GM20000 (cell line): Measurements from ENCODE around the gene KIRREL2.

ENCODE experiments used
- DNase-seq: peaks from one replicate; pipeline ENCODE4 v3.0.0; 2012; ENCODE audit warnings: low spot score
- CTCF ChIP-seq: IDR thresholded peaks from 2 replicates; pipeline ENCODE4 v1.5.1; 2012; ENCODE audit warnings: mild to moderate bottlenecking, control low read depth; ENCODE audit errors: extremely low read depth, missing control alignments

The KIRREL2 gene

GRCh38 chr19:35847911-35848310 lies 8.8 kb upstream of the KIRREL2 start:
- DNase-seq, result no peak
- no peak for TF ChIP-seq CTCF

- DNase-seq, result no peak
- no peak for TF ChIP-seq CTCF
These were observed 8.2 kb upstream of the KIRREL2 start for GRCh38 chr19:35848486-35848885.

- no peak for DNase-seq
- TF ChIP-seq CTCF, result no peak
These were observed 7.7 kb upstream of the KIRREL2 start for GRCh38 chr19:35848919-35849505.

GRCh38 chr19:35851213-35852028 lies 5.3 kb upstream of the KIRREL2 start:
- no peak for DNase-seq
- no peak for TF ChIP-seq CTCF

- no peak for DNase-seq
- TF ChIP-seq CTCF, result no peak
These were observed 4.5 kb upstream of the KIRREL2 start, which contains the start of gene NPHS1 for GRCh38 chr19:35852029-35852780. Gene NPHS1 (minus strand): TSS chr19:35852504. CDS start chr19:35851837, 667 bp downstream.

- no peak for DNase-seq
- TF ChIP-seq CTCF, result no peak
These were observed 3.5 kb upstream of the KIRREL2 start for GRCh38 chr19:35853038-35853756.

- no peak for TF ChIP-seq CTCF
- no peak for DNase-seq
These were observed 1.6 kb downstream of the KIRREL2 start for GRCh38 chr19:35858311-35858710.
